HG03280 (cell line): Measurements from ENCODE around the gene SPINDOC.

Experiments used
- ATAC-seq: cut with Tn5 transposase; IDR thresholded peaks from one replicate; pipeline ENCODE4 v1.9.1; 2021; ENCODE audit warnings: mild to moderate bottlenecking, moderate library complexity; ENCODE audit not compliant: unreplicated experiment

The SPINDOC gene

DNA sequence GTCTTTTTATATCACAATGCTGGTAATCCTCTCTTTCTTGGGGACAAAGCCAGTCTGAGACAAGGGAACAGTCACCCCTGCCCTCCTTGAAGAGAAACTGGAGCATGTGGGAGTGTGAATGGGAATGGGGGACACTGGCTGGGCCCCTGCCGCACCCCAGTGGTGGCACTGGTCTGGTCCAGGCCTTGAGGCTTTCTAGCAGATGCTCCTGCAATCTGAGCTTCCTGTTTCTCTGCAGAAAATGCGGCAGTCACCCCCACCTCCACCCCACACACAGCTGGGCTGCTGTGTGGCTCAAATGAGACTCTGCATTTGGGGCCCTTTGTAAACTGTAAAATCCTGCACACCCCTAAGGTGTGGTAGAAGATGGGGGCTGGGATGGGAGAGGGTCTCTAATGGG is 19.1 kb downstream of the SPINDOC start:
- no peak for ATAC-seq

DNA sequence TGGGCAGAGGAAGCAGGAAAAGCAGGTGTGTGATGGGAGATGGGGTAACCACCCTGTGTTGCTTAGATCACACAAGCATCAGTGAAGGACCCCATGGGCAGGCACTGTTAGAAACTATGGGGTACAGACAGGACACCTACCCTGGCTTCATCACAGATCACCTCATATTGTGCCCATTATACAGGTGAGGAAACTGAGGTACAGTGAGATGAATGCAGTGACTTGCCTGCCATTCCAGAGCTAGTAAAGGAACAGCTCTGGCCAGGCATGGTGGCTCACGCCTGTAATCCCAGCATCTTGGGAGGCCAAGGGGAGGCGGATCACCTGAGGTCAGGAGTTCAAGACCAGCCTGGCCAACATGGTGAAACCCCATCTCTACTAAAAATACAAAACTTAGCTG is 19.8 kb downstream of the SPINDOC start:
- ATAC-seq, result no peak

DNA sequence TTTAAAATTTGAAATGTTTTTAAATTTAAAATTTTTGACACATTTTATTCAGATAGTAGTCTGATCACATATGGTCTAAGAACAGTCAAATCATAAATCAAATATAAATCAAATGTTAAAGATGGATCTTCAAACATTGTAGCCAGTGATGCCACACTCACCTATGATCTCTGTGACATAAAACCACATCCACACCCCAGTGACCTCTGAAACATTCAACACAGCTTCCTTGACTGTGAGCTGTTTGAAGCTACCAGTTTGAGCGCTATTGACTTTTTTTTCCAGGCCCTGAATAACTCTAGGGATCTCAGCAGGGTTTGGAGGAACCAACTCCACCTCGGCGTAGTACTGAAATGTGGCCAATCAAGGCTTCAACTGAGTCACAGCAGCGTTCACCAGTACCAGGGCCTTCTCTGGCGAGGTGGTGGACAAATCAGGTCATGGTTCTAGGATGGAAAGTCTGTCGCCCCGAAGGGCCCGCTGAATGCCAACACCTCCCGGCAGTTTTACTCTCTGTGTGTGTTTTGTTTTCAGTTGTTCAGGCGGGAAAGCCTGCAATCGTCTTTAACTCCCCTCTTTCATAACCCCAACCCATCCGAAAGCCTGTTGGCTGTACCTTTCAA is 21.4 kb downstream of the SPINDOC start:
- no peak for ATAC-seq

DNA sequence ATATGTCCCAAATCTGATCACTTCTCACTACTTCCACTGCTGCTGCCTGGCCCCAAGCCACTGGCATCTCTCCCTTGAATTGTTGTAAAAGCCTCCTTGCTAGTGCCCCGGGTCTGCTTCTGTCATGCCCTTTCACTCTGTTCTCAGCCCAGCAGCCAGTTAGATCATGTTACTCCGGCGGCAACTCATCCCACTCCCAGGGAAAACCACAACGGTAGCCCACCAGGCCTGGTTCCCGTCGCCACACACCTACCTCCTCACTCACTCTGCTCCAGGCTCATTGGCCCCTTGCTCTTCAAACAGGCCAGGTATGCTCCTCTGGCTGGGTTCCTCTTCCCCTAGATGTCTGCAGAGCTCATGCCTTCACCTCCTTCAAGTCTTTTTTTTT is 21.9 kb downstream of the SPINDOC start:
- ATAC-seq, result no peak

DNA sequence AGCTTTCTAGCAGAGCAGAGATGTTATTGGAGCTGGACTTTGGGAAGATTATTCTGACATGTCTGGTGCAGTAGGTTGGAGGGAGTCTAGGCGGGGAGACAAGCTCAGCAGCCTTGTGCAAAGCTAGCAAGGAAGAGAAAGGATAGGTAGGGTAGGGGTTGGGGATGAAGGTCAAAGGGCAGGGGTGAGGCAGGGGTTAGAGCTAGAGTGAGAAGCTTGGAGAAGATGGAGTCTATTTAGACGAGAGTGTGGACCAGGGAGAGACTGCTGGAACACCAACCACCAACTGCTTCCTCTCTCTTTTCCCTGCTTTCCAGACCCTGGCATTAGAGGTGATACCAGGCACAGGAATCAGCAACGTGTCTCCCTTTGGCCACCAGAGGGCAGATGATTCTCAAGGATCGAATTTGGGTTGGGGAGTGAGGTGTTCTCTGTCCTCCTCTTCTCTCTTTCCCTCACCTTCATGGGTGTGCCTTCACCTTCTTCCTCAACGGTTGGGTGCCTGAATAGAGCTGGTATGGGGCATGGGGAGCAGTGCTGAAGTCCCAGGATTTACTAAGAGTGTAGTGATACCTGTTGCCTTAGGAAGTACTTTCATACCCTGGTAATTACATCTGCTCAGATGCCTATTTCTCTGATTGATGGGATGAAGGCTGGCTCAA is 23.9 kb downstream of the SPINDOC start:
- no peak for ATAC-seq

DNA sequence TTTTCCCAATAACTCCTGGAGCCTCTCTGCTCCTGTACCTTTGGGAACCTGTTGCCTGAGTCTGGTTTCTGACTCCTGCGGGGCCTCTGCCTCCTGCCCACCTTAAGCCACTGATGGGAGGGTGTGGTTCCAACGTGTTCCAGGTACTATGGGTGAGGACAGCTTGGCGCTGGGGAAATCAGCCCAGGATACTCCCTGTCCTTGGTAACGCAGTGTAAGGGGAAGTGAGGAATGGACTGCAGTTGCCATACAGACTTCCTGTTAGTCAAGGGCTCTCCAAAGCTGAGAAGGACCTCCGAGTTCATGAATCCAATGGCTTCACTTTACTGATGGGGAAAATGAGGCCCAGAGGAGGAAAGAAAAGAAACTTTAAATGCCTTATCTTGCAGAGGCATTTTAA is 24.5 kb downstream of the SPINDOC start:
- no peak for ATAC-seq

DNA sequence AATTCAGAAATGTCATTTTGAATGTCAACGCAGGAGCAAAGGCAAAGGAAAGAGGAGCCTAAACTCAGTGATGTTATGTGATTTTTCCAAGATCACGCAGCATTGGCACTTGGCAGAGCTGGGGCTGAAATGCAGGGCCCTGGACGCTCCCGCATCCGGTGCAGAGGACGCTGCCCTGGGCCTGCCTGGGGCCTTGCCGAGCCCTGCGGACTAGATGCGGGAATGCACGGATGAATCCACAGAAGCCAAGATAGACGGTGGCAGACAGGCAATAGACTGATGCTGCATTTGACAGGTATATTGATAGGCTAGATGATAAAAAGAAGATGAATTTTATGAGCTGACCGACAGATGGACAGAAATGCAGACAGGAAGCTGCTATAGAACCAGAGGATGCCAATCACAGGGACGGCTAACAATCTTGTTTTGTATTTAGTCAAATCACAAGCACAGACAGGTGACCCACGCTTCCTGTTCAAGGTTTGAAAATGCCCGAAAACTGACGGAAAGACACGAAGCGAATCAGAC is 25.0 kb downstream of the SPINDOC start:
- ATAC-seq, result no peak

DNA sequence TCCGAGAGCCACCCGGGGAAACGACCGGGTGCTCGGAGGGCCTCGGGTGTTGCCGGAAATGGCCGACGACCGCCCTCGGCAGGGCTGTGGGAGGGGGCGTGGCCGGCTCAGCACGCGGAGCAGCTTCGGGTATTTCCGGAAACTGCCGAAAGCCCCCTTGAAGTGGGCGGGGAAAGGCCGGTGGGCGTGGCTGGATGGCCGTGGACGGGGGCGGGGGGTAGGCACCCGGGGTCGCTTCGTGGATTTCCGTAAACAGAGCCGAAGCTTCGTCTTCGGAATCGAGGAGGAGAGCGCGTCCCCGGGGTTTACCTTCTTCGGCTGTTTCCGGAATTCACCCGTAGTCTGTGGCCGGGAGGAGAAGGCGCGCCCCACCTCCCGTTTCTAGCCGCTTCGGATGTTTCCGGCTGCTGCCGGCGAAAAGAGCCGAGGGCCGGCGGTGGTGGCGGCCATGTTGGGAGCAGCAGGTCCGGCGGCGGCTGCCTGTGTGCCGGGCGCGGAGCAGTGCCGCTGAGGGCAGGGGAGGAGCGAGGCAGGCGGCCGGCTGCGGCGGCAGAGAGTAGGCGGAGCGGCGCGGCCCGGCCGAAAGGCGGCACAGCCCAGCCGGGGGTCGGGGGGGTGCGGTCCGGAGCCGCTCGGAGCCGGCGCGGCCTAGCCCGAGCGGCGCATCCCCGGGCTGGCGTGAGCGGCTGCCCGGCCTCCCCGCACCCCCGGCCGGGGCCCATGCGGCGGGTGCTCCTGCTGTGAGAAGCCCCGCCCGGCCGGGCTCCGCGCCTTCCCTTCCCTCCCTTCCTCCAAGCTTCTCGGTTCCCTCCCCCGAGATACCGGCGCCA is 25.6 kb downstream of the SPINDOC start, which contains the start of gene MARK2:
Gene MARK2 (plus strand): TSS at position 433 of the 830 bp plus-strand sequence. CDS start 397 bp downstream, at position 830.
- peak; percentile 75 for ATAC-seq

DNA sequence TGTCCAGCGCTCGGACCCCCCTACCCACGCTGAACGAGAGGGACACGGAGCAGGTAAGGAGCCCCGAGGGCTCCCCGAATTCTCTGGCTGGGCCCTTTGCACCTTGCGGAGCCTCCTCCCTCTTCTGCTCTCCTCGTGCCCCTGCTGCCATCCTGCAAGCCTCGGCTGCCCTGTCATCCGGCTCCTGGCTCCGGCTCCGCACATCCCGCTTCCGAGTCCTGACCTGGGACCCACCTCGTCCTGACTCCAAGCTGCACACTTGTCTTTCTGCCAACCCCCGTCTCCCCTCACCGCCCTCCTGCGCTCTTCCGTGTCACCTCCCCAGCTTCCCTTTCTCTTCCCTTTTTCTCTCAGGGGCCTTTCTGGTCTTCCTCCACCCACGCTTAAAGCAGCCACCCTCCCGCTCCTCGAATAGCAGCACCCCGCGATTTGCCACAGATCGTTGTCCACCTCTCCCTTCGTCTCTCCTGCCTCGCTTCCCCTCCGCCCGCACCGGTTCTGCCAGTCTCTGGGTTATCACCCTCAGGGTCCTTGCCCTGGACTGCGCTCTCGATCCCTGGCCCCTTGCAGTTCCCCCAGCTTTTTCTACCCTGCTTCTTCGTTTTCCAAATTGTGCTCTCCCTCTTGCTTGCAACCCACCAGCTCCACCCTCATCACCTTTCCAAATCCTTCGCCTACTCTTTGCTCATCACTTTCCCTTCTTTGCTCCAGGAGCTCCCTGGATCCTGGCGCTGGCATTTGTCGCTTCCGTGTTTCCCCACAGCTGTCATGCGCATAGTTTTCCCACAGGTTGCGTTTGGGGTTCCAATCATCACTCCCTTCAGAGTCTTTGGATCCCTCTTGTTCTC is 26.5 kb downstream of the SPINDOC start:
- no peak for ATAC-seq

DNA sequence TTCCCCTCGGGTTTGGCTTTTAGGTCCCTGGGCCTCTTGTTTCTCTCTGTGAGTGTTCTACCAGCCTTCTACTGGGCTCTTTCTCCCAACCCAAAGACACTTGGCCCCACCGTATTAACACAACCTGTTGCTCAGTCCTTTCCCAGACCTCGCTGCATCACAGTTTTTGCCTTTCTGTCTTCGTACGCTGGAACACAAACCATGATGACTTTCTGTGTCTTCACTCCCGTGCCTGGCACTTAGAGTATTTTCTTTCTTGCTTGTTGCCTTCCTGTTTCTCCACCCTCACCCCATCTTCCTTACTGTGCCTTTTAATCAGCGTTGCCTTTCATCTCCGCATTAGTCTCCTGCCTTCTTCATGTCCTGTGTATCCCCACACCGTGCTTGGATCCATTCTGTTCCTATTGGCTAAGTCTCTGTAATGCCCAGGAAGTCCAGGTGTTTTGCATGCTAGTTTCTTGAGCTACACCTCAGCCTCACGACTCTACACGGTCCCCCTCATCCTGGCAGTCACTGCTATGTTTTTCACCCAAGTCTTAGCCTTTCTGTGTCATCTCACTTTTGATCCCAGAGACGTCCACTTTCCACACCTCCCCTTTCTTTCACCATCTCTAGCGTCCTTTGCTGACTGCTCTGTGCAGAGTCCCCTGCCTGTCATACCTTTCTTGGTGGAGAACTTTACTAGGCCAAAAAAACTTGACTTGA is 27.3 kb downstream of the SPINDOC start:
- ATAC-seq, result no peak

DNA sequence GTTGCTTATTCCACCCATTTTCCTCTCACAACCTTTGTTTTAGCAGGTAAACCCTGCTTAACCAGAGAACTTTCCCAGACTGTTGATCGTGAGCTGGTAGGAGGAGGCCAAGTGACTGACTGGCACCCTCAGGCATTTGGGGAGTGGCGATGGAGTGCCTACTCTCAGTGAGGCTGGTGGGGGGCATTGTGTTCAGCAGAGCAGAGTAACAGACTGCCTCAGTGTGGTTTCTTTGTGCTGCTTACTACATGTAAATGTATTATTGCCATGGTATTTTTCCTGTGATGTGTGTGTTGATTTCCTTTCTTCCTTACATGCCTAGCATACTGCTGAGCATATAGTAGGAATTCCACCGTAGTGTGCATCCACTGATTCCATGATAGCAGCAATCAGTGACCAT is 28.3 kb downstream of the SPINDOC start:
- no peak for ATAC-seq

DNA sequence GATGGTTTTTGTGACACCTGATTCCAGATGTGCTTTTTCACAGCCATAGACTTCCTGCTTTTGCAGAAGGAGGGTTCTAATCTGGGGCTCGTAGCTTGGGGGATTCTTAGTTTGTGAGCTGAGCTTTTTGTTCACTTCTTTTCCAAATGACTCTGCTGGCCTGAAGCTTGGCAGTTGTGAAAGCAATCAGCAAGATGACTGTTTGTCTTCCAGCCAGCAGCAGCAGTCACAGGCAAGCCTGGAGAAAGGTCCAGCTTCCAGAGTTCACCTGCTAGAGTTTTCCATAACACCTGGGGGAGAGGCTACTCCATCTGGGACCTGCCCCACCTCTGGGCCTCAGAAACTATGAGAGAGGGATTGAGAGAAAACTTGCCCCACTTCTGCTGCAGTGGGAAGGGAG is 29.8 kb downstream of the SPINDOC start:
- ATAC-seq, result no peak

DNA sequence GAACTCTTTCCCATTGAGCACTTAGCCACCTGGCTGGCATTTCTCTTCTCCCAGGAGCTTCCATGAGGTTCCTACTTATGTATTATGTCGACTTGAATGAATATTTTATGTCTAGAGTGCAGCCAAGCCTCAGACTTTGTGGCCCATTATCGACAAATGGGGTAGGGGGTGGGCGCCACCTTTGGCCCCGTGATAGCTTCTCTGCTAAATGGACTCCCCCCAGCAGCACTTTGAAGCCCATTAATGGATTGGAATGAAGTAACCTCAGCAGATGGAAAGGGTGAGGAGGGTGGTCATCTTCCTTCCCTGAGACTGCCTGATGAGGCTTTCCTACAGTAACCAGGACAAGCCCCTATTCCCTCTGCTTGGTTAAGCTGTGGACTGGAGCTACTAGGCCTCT is 31.6 kb downstream of the SPINDOC start:
- ATAC-seq, result no peak

DNA sequence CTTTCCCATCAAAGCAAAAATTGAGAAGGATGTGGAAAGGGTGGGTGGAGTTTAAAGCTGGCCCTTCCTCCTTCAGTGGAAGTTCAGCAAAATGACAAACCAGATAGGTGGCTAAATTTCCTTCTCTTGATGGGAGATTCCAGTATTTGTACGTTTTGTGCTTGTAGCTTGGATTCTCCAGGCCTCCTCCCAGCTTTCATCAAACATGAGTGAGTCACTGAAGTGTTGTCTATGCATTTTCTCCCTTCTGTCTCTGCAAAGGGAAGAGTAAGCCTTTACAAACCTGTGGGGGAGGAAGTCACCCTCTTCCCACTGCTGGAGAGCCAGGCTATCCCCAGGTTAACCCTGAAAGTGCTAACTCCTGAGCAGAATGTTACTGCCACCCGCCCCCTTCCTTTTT is 32.0 kb downstream of the SPINDOC start:
- no peak for ATAC-seq

DNA sequence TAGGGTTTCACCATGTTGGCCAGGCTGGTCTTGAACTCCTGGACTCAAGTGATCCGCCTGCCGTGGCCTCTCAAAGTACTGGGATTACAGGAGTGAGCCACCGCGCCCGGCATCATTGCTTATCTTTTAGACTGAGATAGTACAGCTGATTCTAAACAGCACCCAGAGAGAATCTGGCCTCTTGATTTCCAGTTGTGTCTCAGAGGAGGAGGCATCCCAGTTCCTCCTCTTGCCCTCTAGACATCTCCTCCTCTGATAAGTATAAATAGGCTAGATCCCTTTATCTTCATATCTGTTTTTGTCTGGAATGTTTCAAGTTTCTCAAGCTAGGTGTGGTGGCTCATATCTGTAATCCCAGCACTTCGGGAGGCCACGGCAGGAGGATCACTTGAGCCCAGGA is 32.7 kb downstream of the SPINDOC start:
- no peak for ATAC-seq

DNA sequence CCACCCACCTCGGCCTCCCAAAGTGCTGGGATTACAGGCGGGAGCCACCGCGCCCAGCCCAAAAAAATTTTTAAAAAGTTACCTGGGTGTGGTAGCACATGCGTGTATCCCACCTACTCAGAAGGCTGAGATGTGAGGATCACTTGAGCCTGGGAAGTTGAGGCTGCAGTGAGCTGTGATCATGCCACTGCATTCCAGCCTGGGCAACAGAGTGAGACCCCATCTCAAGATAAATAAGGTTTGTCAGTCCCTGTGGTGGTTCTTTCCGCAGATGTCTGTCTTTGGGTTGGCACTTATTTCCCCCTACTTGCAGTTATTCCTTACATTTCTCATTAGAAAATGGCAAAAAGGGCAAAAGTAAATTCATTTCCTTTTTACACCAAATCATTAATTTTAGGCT is 33.6 kb downstream of the SPINDOC start:
- ATAC-seq, result no peak

DNA sequence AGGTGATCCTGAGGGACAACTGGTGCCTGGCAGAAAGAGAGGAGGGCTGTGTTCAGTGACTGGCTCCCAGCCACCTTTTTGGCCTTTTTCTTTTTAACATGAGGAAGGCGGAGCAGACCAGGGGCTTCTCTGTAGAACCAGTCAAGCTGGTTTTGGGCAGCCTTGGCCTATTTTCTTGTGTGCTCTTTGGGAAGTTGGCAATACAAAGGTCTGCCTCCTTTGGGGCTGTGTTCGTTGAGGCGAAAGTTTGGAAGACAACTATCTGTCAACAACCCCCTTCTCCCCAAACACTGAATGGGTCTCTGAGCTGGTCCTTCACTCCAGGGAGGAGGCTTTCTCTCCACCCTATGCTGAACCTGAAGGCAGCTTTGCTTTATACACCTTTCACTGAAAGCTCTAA is 34.1 kb downstream of the SPINDOC start:
- no peak for ATAC-seq

DNA sequence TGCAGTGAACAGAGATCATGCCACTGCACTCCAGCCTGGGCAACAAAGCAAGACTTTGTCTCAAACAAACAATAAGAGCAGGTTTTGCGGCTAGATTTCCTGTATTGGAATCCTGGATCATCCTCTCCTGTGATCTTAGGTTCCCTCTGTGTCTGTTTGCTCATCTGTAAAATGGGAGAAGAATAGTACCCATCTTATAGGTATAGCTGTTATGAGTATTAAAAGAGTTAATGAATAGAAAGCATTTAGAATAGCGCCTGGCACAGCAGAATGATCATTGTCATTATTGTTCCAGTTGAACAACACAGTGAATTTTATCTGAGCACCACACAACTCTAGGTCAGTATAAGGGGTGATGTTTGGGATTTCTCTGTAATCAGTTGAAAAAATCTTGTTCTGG is 36.4 kb downstream of the SPINDOC start:
- ATAC-seq, result no peak

DNA sequence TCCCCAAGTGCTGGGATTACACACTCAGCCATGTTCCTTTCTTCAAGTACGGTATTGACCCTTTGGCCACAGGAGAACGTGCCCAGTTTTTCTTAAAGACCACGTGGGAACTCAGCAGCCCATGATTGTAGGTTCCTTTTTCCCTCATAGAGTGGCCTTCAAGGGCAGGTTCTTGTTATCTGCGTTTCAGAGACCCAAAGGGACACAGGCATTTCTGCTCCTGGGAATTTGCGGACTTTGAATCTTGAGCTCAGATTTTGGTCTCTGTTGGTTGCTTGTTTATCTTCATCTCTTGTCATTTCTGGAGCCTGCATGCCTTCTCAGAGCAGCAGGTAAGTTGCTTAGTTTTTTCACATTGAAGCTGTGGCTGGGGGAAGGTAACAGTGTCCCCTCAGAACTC is 37.7 kb downstream of the SPINDOC start:
- no peak for ATAC-seq

DNA sequence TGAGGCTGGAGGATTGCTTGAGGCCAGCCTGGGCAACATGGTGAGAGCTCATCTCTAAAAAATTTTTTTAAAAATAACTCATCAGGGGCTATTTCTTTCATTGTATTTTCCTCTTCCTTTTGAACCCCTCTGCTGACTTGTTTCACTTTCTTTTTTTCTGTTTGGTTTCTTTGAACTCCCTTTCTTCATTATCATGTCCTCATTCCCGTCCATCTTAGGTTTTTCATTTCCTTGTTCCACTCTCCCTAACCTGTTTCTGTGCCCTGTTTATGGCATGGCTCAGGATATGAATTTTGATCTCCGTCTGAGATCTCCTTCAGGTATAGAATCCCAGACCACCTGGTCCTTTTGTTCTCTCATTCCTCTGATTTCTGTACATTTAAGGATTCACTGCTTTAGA is 38.1 kb downstream of the SPINDOC start:
- no peak for ATAC-seq
